Ovary (tissue), 9 donors: ENCODE data around the gene GPR55. TPM values are rescaled to one million over a fixed set of nuclear protein-coding genes. Genes with fewer than 3 reads are reported as not detected.

Experiments used
- DNase-seq, 5 donors: peaks; one replicate each; pipeline ENCODE4 v3.0.0-alpha.2; 2019 to 2020
- H3K27ac ChIP-seq, 2 donors: fragments of 200-600 bp; one replicate each; pipeline versions ENCODE4 v1.5.1 to v1.8.0; 2019 to 2022
- H3K27me3 ChIP-seq: fragments of 200-600 bp; one replicate; pipeline ENCODE4 v1.8.0; 2022
- H3K36me3 ChIP-seq: fragments of 200-600 bp; sonication (generic); one replicate; pipeline ENCODE4 v1.5.1; 2019
- H3K4me1 ChIP-seq: one replicate; pipeline ENCODE4 v1.8.1; 2013; ENCODE audit warnings: mild to moderate bottlenecking, moderate library complexity; ENCODE audit not compliant: insufficient read depth
- H3K4me3 ChIP-seq: fragments of 200-600 bp; sonication (generic); one replicate; pipeline ENCODE4 v1.5.1; 2017
- H3K9me3 ChIP-seq, 2 donors: fragments of 200-600 bp in 1 of 2; sonication (generic) in 1 of 2; one replicate each; pipeline versions ENCODE4 v1.5.1 to v1.8.1; 2013 to 2019; ENCODE audit warnings: mild to moderate bottlenecking in 1 of 2, moderate library complexity in 1 of 2
- CTCF ChIP-seq, 3 donors: fragments of 450-650 bp in 2 of 3; fragments of 200-600 bp in 1 of 3; IDR thresholded peaks; one replicate each; pipeline versions ENCODE4 v1.5.1 to v1.8.0; 2016 to 2022; ENCODE audit warnings: antibody characterized with exemption in 3 of 3, mild to moderate bottlenecking in 1 of 3
- EP300 ChIP-seq: sonication (generic); formaldehyde crosslinking; IDR thresholded peaks from one replicate; pipeline ENCODE4 v1.6.1; 2017; ENCODE audit warnings: antibody characterized with exemption
- POLR2A ChIP-seq: fragments of 450-650 bp; IDR thresholded peaks from one replicate; pipeline ENCODE4 v1.6.1; 2017; ENCODE audit warnings: antibody characterized with exemption, mild to moderate bottlenecking, moderate library complexity
- WGBS, 3 donors: extraction: QIAGEN DNeasy Blood & Tissue Kit in 1 of 3; methylation state at CpG; one replicate each; pipeline versions ENCODE4 v1.1.5 to v1.1.7; 2013 to 2017; 5-methylcytosine and 5-hydroxymethylcytosine counted together
- intact Hi-C, 4 donors: fragments of 100-400 bp; cut with DNase I; formaldehyde crosslinking; loops; one replicate each; pipeline versions ENCODE4 v1.11.0 to v1.15.1; 2022 to 2023
- polyA plus RNA-seq, 2 donors: library from polyadenylated mRNA; stranded (reverse); fragments of 200-250 nt in 1 of 2; fragments of 350-450 nt in 1 of 2; fragmentation: Illumina TruSeq in 1 of 2; extraction: RNeasy Lipid Tissue Mini Kit (QIAGEN cat#74804) in 1 of 2; gene quantifications; one replicate each; pipeline ENCODE4 v1.2.3, GENCODE V29; 2013 to 2014
- total RNA-seq, 7 donors: library from RNA; depleted of rRNA in 2 of 7; stranded (reverse); fragments of >200 nt in 2 of 7; fragmentation: NEBNext Ultra II Directional in 3 of 7; extraction: Animal tissue kit (Norgen Biotek cat#: 25700) in 3 of 7; gene quantifications; one replicate each; pipeline versions ENCODE4 v1.1.0 to v1.2.4, GENCODE V29; 2016 to 2023
- donor health status: DM: no; HTN: no; CAD: no; lungs with moderate emphysema.
- donor health status: DM: no; HTN: no; CAD: no.
- donor health status: Bipolar disorder and iron deficiency.
- donor health status: DM: yes; HTN: yes; CAD: no.
- donor health status: DM: no; HTN: no; CAD: no.
- donor health status: DM: yes; HTN: yes; CAD: no.

GPR55 gene
- total and polyA plus RNA-seq, 9 donors: 0.05 to 0.20 (median 0.14) TPM; not detected in 5

GRCh38 chr2:230932556-230933511 is 7.8 kb upstream of the GPR55 start:
- 31 to 37% (median 36%) methylated on average over 22 of the region's 22 CpGs for WGBS, 3 donors
- no peak overlapping the region for H3K4me3 ChIP-seq
- no peak overlapping the region for H3K27ac ChIP-seq
- no peaks in the 10 kb centered on the region for H3K4me1 ChIP-seq
- intact Hi-C loops: no loop called here
- no peaks in the 10 kb centered on the region for H3K36me3 ChIP-seq
- no peaks in the 10 kb centered on the region for H3K9me3 ChIP-seq
- TF ChIP-seq CTCF (IDR thresholded peaks at IDR 0.05) (no peak), EP300 (no peak), POLR2A (no peak)
- H3K27me3 ChIP-seq: no peaks in the 10 kb centered on the region
- DNase-seq: peak in 4 of 5 donors; percentile 31 to 85 (median 66)

- Histone ChIP-seq H3K4me3 (no peak overlapping the region), H3K4me1 (no peaks in the 10 kb centered on the region), H3K9me3 (no peaks in the 10 kb centered on the region), H3K27me3 (no peaks in the 10 kb centered on the region), H3K27ac (no peak overlapping the region), H3K36me3 (no peaks in the 10 kb centered on the region)
- DNase-seq: no peak
- intact Hi-C loops: no loop called here
- TF ChIP-seq CTCF (IDR thresholded peaks at IDR 0.05): no peak
- TF ChIP-seq POLR2A: no peak
- no peak for TF ChIP-seq EP300
- 79 to 84% (median 82%) methylated on average over 22 of the region's 22 CpGs for WGBS, 3 donors
Observed at GRCh38 chr2:230931556-230932231, 6.7 kb upstream of the GPR55 start.

- H3K27ac ChIP-seq: no peak overlapping the region
Observed at GRCh38 chr2:230930928-230931555, 6.0 kb upstream of the GPR55 start.

More at GRCh38 chr2:230930928-230931555, 6.0 kb upstream of the GPR55 start:
- no peaks in the 10 kb centered on the region for H3K4me1 ChIP-seq
- TF ChIP-seq EP300 (no peak), CTCF (IDR thresholded peaks at IDR 0.05) (no peak), POLR2A (no peak)
- H3K9me3 ChIP-seq: no peaks in the 10 kb centered on the region
- intact Hi-C loops: no loop called here
- H3K27me3 ChIP-seq: no peaks in the 10 kb centered on the region
- 81 to 87% (median 83%) methylated on average over 10 of the region's 10 CpGs for WGBS, 3 donors
- DNase-seq: no peak
- H3K4me3 ChIP-seq: no peak overlapping the region
- no peaks in the 10 kb centered on the region for H3K36me3 ChIP-seq
